Stimulated activated CD4-positive, alpha-beta T cell treated with anti-CD3 and anti-CD28 coated beads, Interleukin-12 subunit alpha, Interleukin-12 subunit beta, amount 100 ng/mL, for 48 hours (primary cell): ENCODE results near the gene CHST7.

ENCODE experiments used
- DNase-seq, 3 donors: peaks; one replicate each; pipeline ENCODE4 v3.0.0-alpha.2; 2020; ENCODE audit warnings: low read depth in 2 of 3, low spot score in 1 of 3

Gene CHST7

DNA sequence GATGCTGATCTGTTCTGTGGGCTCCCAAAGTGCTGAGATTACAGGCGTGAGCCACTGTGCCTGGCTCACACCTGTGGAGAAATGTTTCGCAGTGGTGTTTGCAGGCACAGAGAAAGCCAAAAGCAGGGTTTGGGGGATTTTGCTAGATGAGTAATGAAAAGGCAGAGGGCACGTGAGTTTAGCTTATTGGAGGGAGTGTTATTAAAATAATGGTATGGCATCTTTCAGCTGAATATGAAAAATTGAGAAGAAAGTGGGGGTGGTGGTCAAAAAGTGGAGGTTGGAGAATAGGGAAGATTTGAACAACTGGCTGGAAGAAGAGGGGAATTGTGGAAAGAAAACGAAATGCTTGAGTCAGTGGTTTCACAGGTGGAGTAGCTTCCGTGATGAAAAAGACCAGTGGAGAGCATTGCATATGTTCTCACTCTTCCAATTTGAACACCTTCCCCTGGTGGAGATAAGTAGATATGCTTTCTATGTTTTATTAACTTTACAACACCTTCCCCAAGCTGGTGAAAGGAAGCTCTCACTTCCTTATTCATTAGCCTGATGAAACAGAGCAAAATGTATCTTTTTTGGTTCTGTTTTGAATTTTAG is 1.1 kb upstream of the CHST7 start:
- no peak for DNase-seq

DNA sequence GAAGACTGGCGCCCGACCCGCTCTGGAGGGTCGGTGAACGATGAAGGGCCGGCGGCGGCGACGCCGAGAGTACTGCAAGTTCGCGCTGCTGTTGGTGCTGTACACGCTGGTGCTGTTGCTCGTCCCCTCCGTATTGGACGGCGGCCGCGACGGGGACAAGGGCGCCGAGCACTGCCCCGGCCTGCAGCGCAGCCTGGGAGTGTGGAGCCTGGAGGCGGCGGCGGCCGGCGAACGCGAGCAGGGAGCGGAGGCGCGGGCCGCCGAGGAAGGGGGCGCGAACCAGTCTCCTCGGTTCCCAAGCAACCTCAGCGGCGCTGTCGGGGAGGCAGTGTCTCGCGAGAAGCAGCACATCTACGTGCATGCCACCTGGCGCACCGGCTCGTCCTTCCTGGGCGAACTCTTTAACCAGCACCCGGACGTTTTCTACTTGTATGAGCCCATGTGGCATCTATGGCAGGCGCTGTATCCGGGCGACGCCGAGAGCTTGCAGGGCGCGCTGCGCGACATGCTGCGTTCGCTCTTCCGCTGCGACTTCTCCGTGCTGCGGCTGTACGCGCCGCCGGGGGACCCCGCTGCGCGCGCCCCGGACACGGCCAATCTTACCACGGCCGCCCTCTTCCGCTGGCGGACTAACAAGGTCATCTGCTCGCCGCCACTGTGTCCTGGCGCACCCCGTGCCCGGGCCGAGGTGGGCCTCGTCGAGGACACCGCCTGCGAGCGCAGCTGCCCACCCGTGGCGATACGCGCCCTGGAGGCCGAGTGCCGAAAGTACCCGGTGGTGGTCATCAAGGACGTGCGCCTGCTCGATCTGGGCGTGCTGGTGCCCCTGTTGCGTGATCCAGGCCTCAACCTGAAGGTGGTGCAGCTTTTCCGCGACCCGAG is 568 bp downstream of the CHST7 start:
- DNase-seq: no peak

DNA sequence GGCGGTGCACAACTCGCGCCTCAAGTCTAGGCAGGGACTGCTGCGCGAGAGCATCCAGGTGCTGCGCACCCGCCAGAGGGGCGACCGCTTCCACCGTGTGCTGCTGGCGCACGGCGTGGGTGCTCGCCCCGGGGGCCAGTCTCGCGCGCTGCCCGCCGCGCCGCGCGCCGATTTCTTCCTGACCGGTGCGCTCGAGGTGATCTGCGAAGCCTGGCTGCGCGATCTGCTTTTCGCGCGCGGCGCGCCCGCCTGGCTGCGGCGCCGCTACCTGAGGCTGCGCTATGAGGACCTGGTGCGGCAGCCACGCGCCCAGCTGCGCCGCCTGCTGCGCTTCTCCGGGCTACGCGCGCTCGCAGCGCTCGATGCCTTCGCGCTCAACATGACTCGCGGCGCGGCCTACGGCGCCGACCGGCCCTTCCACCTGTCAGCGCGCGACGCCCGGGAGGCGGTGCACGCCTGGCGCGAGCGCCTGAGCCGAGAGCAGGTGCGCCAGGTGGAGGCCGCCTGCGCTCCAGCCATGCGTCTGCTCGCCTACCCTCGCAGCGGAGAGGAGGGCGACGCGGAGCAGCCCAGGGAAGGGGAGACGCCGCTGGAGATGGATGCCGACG is 1.3 kb downstream of the CHST7 start:
- DNase-seq: no peak

GRCh38 chrX:46575586-46575985 is 2.0 kb downstream of the CHST7 start:
- no peak for DNase-seq

DNA sequence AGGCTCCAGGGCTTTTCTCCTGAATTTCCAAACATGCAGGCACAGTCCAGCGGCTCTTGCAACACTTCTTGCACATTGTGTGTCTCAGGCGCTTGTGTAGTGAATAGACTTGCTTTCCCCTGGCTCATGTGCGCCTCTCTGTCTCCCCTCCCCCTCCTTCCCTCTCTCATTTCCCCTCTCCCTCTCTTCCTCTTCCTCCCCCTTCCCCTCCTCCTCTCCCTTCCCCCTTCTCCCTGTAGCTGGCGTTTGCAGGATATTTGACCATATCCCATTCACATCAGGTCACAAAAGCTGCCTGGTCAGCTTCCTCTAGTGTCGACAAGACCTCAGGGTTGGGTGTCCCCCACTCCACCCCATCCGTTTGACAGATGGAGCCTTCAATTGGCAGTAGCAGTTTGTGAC is 2.4 kb downstream of the CHST7 start:
- no peak for DNase-seq

GRCh38 chrX:46576458-46576857 is 2.9 kb downstream of the CHST7 start:
- no peak for DNase-seq

- DNase-seq: no peak
These were observed 3.8 kb downstream of the CHST7 start for GRCh38 chrX:46577221-46578005.

GRCh38 chrX:46579250-46579649 is 5.7 kb downstream of the CHST7 start:
- no peak for DNase-seq

GRCh38 chrX:46580613-46581012 is 7.0 kb downstream of the CHST7 start:
- no peak for DNase-seq

GRCh38 chrX:46582325-46582724 is 8.8 kb downstream of the CHST7 start:
- DNase-seq: no peak

DNA sequence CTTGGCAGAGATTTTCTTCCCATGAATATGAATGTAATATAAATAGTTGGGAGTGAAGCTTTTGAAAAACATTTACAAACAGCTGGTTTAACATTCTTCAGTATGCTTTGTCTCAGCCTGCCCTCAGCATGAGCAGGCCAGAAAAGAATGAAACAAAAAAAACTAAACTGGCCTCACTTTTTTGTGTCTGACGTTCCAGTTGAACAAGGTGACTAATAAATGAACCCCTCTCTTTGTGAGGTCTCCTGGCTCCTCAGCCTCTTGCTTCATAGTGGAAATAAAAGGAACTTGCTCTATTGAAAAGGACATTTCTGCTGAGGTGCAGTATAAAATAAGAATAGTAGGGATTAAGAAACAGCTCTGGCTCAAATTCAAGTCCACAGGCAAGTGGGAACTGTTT is 9.4 kb downstream of the CHST7 start:
- no peak for DNase-seq

- DNase-seq: no peak
These were observed 11.2 kb downstream of the CHST7 start for GRCh38 chrX:46584736-46585135.

DNA sequence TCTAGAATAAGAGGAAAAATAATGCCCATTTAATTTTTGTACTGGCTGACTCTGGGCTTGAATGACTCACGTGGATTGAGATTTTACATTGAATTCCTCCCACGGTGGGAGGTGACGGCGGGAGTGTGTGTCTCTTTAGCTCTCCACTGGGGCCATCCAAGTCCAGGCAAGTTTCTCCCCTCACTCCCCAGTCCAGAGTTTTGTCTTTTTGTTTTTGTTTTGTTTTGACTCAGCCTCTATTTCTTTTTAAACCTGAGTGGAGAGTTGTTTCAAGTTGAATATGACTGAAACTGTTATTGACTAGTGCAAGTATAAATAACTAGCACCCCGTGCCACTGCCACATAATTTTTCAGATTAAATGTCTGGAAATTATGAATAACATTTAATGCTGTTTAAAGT is 13.6 kb downstream of the CHST7 start:
- no peak for DNase-seq

DNA sequence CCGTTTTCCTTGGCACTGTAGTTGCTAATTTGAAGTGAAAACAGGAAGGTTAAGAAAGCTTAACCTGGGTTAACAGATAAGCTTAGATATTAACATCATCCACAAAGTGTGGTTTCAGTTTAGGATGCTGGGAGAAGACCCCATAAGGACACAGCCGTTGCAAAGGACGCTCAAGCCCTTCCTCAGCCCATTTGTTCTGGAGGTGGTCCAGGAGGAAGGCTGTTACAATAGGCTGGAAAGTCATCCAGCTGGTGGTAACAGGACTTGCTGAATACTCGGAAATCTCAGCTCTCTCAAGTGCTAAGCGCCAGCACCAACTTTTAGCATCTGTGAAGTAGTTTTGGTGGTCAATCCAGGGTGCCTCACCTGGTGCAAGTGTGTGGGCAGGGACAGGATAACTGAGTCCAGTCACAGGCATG is 14.2 kb downstream of the CHST7 start:
- DNase-seq: no peak

DNA sequence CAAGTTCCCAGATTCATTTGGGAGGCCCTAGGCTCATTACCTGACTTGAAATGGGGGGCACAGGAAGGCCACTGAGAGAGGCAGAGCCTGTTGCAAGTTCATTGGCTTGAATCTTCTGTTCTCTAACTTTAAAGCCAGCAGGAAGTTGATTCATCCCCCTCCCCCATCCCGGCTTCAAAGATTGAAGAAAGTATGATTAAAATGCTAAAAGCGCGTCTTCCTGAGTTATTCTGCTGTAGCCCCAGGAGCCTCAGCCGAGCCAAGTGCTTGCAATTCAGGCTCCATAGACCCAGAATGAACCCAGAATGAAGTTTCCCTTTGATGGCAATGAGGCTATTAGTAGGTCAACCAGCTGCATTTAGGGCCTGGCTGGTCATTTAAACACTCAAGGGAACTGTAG is 14.7 kb downstream of the CHST7 start:
- DNase-seq: peak in 1 of 3 donors; percentile 30

- no peak for DNase-seq
These were observed 16.6 kb downstream of the CHST7 start for GRCh38 chrX:46589977-46590723.

- no peak for DNase-seq
These were observed 21.5 kb downstream of the CHST7 start for GRCh38 chrX:46595084-46595483.

DNA sequence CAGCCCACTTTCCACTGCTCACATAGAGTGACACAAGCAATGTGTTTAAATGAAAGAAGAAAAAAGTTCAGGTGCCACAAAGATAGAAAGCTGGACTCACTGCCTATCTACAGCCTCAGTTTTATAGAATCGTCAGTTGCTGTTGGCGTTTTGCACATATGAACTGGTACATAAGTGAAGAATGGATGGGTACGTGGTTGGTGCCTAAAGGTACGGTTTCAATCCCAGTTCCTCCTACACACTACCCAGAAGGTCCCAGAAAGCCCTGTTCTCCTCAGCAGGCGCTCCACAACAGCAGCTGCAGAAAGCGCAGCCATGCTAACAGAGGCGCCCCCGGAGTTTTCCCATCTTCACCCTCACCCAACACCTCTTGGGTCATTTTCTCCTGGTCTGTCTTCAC is 23.6 kb downstream of the CHST7 start:
- no peak for DNase-seq

- DNase-seq: no peak
These were observed 24.2 kb downstream of the CHST7 start for GRCh38 chrX:46597771-46598170.

- no peak for DNase-seq
These were observed 25.5 kb downstream of the CHST7 start for GRCh38 chrX:46599051-46599560.

DNA sequence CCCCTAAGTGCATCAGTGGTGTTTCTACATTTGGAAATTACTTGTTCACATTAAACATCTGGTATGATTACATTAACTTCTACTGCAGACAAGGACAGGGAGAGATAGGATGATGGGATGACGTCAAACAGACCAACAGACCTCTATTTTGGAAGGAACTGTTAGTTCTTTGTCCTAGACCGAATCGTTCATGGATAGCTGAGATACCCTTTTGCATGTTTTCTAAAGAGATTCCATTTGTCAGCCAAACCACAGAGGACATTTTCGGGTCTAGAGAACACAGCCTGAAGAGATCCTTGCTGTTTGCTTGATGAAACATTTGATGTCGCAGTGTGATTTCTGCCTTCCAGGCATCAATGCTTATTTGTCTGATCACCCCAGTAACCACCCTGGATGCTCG is 27.7 kb downstream of the CHST7 start:
- no peak for DNase-seq
